Activated CD4-positive, alpha-beta memory T cell treated with anti-CD3 and anti-CD28 coated beads for 36 hours (primary cell): Measurements from ENCODE around the gene LIMS1. TPM values are rescaled to one million over a fixed set of nuclear protein-coding genes. Genes with fewer than 3 reads are reported as not detected.

ENCODE experiments used
- CTCF ChIA-PET: fragments of 350-600 bp; sonication (Branson Sonifier 250); formaldehyde crosslinking; loops from one replicate; lab custom pipeline; 2021; ENCODE audit warnings: antibody characterized with exemption, inconsistent platforms; lab: Charles Lee
- POLR2A ChIA-PET: fragments of 350-600 bp; sonication (Branson Sonifier 250); formaldehyde crosslinking; loops from one replicate; lab custom pipeline; 2021; ENCODE audit warnings: antibody characterized with exemption; lab: Charles Lee
- DNase-seq: peaks from one replicate; pipeline ENCODE4 v3.0.0-alpha.2; 2020
- H3K27ac Mint-ChIP-seq: one replicate; pipeline ENCODE4 v1.8.0; 2021; ENCODE audit warnings: mixed read lengths
- H3K27me3 Mint-ChIP-seq: one replicate; pipeline ENCODE4 v1.8.0; 2021; ENCODE audit warnings: mixed read lengths
- H3K36me3 Mint-ChIP-seq: one replicate; pipeline ENCODE4 v1.8.0; 2021; ENCODE audit warnings: mixed read lengths
- H3K4me1 Mint-ChIP-seq: one replicate; pipeline ENCODE4 v1.8.0; 2021; ENCODE audit warnings: low read depth, mixed read lengths
- H3K4me3 Mint-ChIP-seq: one replicate; pipeline ENCODE4 v1.8.0; 2021; ENCODE audit warnings: mild to moderate bottlenecking, mixed read lengths
- H3K9me3 Mint-ChIP-seq: one replicate; pipeline ENCODE4 v1.8.0; 2021; ENCODE audit warnings: mixed read lengths
- intact Hi-C: fragments of 100-400 bp; cut with micrococcal nuclease; formaldehyde crosslinking; loops from one replicate; pipeline ENCODE4 v1.15.1; 2023
- total RNA-seq, 2 experiments: library from RNA; stranded (reverse); gene quantifications; one replicate each; pipeline ENCODE4 v1.2.3, GENCODE V29; 2021

LIMS1 gene
- total RNA-seq, 2 experiments from 2014 or later: 102 to 104 TPM

DNA sequence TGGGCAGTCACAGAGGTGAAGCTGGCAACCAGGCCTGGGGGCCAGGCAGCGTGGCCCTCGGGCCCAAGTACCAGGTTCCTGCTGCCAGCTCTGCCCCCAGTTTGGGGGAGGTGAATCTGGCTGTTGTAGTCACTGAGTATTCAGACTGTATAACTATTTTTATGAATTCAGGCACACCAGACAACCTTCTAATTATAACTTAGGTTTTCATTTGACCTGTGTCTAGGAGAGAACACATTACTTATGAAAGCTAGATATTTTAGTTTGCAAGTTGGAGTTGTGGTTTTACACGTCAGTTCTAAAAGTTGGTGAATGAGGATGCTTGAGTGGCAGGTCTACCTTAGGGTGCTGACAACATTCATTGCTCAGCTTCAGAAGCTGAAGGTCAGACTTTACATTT lies 71.7 kb downstream of the LIMS1 start:
- no peak for DNase-seq
- H3K4me1 Mint-ChIP-seq: peaks cover 38% of the 10 kb centered on the region
- peaks cover 2% of the 10 kb centered on the region for H3K36me3 Mint-ChIP-seq
- intact Hi-C loops: no loop called here
- no peaks in the 10 kb centered on the region for H3K9me3 Mint-ChIP-seq
- CTCF ChIA-PET: interaction anchor here (0.7 to 4.6 kb wide), 8 partner anchors 11 to 35 kb away, joined by 3 to 137 read pairs (median 5); no protein-coding TSS in a partner anchor
- peak overlapping the region; percentile 50 for H3K27ac Mint-ChIP-seq
- H3K27me3 Mint-ChIP-seq: no peaks in the 10 kb centered on the region
- POLR2A ChIA-PET: interaction anchor here (1.0 to 1.2 kb wide), 2 partner anchors 12 to 30 kb away, joined by 3 to 4 read pairs; no protein-coding TSS in a partner anchor
- H3K4me3 Mint-ChIP-seq: no peak overlapping the region

- peaks cover 3% of the 10 kb centered on the region for H3K36me3 Mint-ChIP-seq
- POLR2A ChIA-PET: no interaction called here
- H3K9me3 Mint-ChIP-seq: no peaks in the 10 kb centered on the region
- H3K4me3 Mint-ChIP-seq: no peak overlapping the region
- CTCF ChIA-PET: interaction anchor here (1.0 to 10.3 kb wide), 4 partner anchors 13 to 30 kb away, joined by 3 to 237 read pairs (median 74); no protein-coding TSS in a partner anchor
- H3K27me3 Mint-ChIP-seq: no peaks in the 10 kb centered on the region
- DNase-seq: peak; percentile 69
- H3K27ac Mint-ChIP-seq: peak overlapping the region; percentile 16
- intact Hi-C loops: loop anchor here (1.0 kb wide), 1 partner anchor 28 kb away; no protein-coding TSS in a partner anchor
- H3K4me1 Mint-ChIP-seq: peaks cover 54% of the 10 kb centered on the region
Measured at GRCh38 chr2:108607706-108608301, 73.5 kb downstream of the LIMS1 start.

- intact Hi-C loops: loop anchor here (10.0 kb wide), 1 partner anchor 604 kb away; no protein-coding TSS in a partner anchor
- H3K27ac Mint-ChIP-seq: peak overlapping the region; percentile 81
- ChIA-PET CTCF (interaction anchor here (1.0 to 10.3 kb wide), 6 partner anchors 11 to 31 kb away, joined by 3 to 237 read pairs (median 6); no protein-coding TSS in a partner anchor), POLR2A (interaction anchor here (3.0 to 4.2 kb wide), 4 partner anchors 11 to 26 kb away, joined by 11 to 70 read pairs (median 44); no protein-coding TSS in a partner anchor)
- H3K4me1 Mint-ChIP-seq: peaks cover 77% of the 10 kb centered on the region
- no peaks in the 10 kb centered on the region for H3K27me3 Mint-ChIP-seq
- no peaks in the 10 kb centered on the region for H3K9me3 Mint-ChIP-seq
- H3K4me3 Mint-ChIP-seq: peak overlapping the region; percentile 51
- no peak for DNase-seq
- H3K36me3 Mint-ChIP-seq: peaks cover 3% of the 10 kb centered on the region
Measured at GRCh38 chr2:108611021-108611420, 76.8 kb downstream of the LIMS1 start.

GRCh38 chr2:108612153-108612513 lies 77.9 kb downstream of the LIMS1 start:
- H3K4me3 Mint-ChIP-seq: peak overlapping the region; percentile 65
- peak overlapping the region; percentile 96 for H3K27ac Mint-ChIP-seq
- H3K36me3 Mint-ChIP-seq: peaks cover 3% of the 10 kb centered on the region
- peaks cover 84% of the 10 kb centered on the region for H3K4me1 Mint-ChIP-seq
- H3K9me3 Mint-ChIP-seq: no peaks in the 10 kb centered on the region
- ChIA-PET POLR2A (interaction anchor here (0.9 to 4.2 kb wide), 5 partner anchors 9 to 77 kb away, joined by 3 to 70 read pairs (median 21); no protein-coding TSS in a partner anchor), CTCF (interaction anchor here (0.9 to 10.3 kb wide), 7 partner anchors 9 to 26 kb away, joined by 3 to 237 read pairs (median 9); no protein-coding TSS in a partner anchor)
- DNase-seq: peak; percentile 78
- no peaks in the 10 kb centered on the region for H3K27me3 Mint-ChIP-seq
- intact Hi-C loops: loop anchor here (1.0 to 10.0 kb wide), 8 partner anchors 9 to 603 kb away; partner anchors contain the start of gene RANBP2

DNA sequence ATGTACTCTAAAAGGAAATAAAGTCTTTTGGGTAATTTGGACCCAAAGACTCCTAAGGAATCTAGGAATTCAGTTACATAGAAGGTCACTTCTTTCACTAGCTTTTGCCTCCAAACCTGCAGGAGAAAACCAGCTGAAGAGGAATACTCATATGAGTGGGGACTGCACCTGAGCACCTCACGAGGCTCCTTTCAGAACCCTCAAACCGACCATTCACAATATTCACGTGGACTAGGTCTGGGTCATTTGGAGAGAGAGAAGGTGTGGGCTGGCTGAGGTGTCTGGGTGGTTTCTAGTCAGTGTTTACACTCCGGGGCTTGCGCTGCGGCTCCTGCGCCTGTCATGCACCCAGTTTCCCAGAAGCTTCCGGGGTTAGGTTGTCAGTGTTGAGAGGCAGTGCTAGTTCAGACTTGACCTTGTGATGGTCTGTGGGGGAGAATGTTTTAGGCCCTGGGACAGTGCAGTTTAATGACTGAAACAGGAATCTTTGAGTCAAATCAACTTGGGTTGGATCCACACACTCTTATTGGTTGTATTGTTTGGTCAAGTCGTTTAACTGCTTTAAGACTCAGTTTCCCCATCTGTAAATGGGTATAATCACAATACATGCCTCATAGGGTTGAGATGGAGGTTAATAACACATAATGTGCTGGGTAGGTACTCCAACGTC lies 78.4 kb downstream of the LIMS1 start:
- no peaks in the 10 kb centered on the region for H3K9me3 Mint-ChIP-seq
- H3K27me3 Mint-ChIP-seq: no peaks in the 10 kb centered on the region
- CTCF ChIA-PET: interaction anchor here (0.9 to 10.3 kb wide), 7 partner anchors 9 to 25 kb away, joined by 3 to 237 read pairs (median 9); no protein-coding TSS in a partner anchor
- POLR2A ChIA-PET: interaction anchor here (0.9 to 4.2 kb wide), 6 partner anchors 9 to 79 kb away, joined by 3 to 70 read pairs (median 16); no protein-coding TSS in a partner anchor
- DNase-seq: peak; percentile 93
- peak overlapping the region; percentile 96 for H3K27ac Mint-ChIP-seq
- H3K36me3 Mint-ChIP-seq: peaks cover 3% of the 10 kb centered on the region
- H3K4me1 Mint-ChIP-seq: peaks cover 88% of the 10 kb centered on the region
- H3K4me3 Mint-ChIP-seq: peak overlapping the region; percentile 65
- intact Hi-C loops: loop anchor here (1.0 to 10.0 kb wide), 8 partner anchors 9 to 602 kb away; partner anchors contain the start of gene RANBP2

DNA sequence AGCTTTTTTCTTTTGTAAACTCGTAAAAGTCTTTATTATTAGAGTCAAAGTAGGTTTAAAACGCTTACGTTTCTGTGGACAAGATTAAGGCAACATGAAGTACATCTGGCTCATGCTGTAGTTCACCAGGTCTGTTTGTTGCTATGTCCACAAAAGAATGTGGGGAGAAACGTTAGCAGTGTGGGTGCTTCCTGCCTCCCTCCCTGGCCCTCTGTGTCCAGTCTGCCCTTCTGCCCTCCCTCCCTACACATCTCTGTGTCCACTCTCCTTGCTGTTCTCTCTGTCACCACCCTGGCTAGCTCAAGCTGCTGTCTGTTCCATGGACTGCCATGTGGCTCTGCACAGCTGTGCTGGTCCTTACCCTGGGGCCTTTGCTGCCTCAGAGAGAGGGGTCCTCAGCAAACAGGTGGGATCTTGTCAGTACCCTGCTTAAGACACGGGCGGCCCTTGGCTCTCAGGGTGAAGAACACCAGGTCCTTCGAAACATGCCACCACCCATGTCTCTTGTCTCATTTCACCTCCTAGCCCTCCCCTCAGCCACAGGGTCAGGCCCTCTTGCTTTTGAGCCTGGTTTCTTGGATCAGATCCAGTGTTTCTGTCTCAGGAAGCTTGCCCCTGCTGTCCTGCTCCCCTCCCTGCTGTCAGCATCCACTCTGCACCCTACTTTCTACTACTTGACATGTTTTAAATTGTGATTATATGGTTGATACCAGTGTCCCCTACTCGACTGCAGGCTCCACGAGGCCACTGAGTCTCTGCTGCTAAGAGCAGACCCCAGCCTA lies 79.2 kb downstream of the LIMS1 start:
- Mint-ChIP-seq H3K4me3 (no peak overlapping the region), H3K4me1 (peaks cover 89% of the 10 kb centered on the region)

GRCh38 chr2:108614043-108614545 lies 79.8 kb downstream of the LIMS1 start:
- Mint-ChIP-seq H3K4me1 (peaks cover 89% of the 10 kb centered on the region), H3K9me3 (no peaks in the 10 kb centered on the region), H3K4me3 (no peak overlapping the region), H3K36me3 (peaks cover 3% of the 10 kb centered on the region), H3K27me3 (no peaks in the 10 kb centered on the region), H3K27ac (peak overlapping the region; percentile 93)
- ChIA-PET CTCF (interaction anchor here (4.5 to 10.3 kb wide), 2 partner anchors 15 to 24 kb away, joined by 20 to 237 read pairs; no protein-coding TSS in a partner anchor), POLR2A (interaction anchor here (0.7 to 1.4 kb wide), 4 partner anchors 14 to 105 kb away, joined by 3 read pairs; partner anchors contain the start of gene RANBP2)
- intact Hi-C loops: loop anchor here (10.0 kb wide), 1 partner anchor 601 kb away; no protein-coding TSS in a partner anchor
- DNase-seq: no peak

More for the DNA sequence above, 79.2 kb downstream of the LIMS1 start:
- DNase-seq: no peak
- H3K9me3 Mint-ChIP-seq: no peaks in the 10 kb centered on the region
- H3K27me3 Mint-ChIP-seq: no peaks in the 10 kb centered on the region
- intact Hi-C loops: loop anchor here (2.0 to 10.0 kb wide), 3 partner anchors 39 to 601 kb away; partner anchors contain the start of gene RANBP2
- CTCF ChIA-PET: interaction anchor here (1.5 to 10.3 kb wide), 5 partner anchors 8 to 24 kb away, joined by 3 to 237 read pairs (median 20); no protein-coding TSS in a partner anchor
- peaks cover 3% of the 10 kb centered on the region for H3K36me3 Mint-ChIP-seq
- H3K27ac Mint-ChIP-seq: peak overlapping the region; percentile 93
- POLR2A ChIA-PET: interaction anchor here (1.1 to 4.2 kb wide), 6 partner anchors 8 to 80 kb away, joined by 3 to 70 read pairs (median 16); no protein-coding TSS in a partner anchor

GRCh38 chr2:108614659-108615058 lies 80.4 kb downstream of the LIMS1 start:
- no peaks in the 10 kb centered on the region for H3K27me3 Mint-ChIP-seq
- POLR2A ChIA-PET: interaction anchor here (0.7 to 1.4 kb wide), 2 partner anchors 13 to 104 kb away, joined by 3 read pairs; partner anchors contain the start of gene RANBP2
- peaks cover 90% of the 10 kb centered on the region for H3K4me1 Mint-ChIP-seq
- no peaks in the 10 kb centered on the region for H3K9me3 Mint-ChIP-seq
- intact Hi-C loops: loop anchor here (10.0 kb wide), 1 partner anchor 600 kb away; no protein-coding TSS in a partner anchor
- H3K36me3 Mint-ChIP-seq: peaks cover 3% of the 10 kb centered on the region
- no peak overlapping the region for H3K4me3 Mint-ChIP-seq
- CTCF ChIA-PET: interaction anchor here (0.9 to 10.3 kb wide), 3 partner anchors 14 to 23 kb away, joined by 6 to 237 read pairs (median 20); no protein-coding TSS in a partner anchor
- DNase-seq: no peak
- H3K27ac Mint-ChIP-seq: peak overlapping the region; percentile 93

GRCh38 chr2:108615480-108616090 lies 81.3 kb downstream of the LIMS1 start:
- Mint-ChIP-seq H3K27me3 (no peaks in the 10 kb centered on the region), H3K4me1 (peaks cover 94% of the 10 kb centered on the region), H3K36me3 (peaks cover 3% of the 10 kb centered on the region), H3K9me3 (no peaks in the 10 kb centered on the region), H3K4me3 (peak overlapping the region; percentile 33), H3K27ac (peak overlapping the region; percentile 86)
- intact Hi-C loops: loop anchor here (10.0 kb wide), 1 partner anchor 599 kb away; no protein-coding TSS in a partner anchor
- ChIA-PET CTCF (interaction anchor here (0.9 to 10.3 kb wide), 4 partner anchors 14 to 22 kb away, joined by 5 to 237 read pairs (median 13); no protein-coding TSS in a partner anchor), POLR2A (interaction anchor here (1.4 kb wide), 1 partner anchor 104 kb away, joined by 3 read pairs; the partner anchor contains the start of gene RANBP2)
- no peak for DNase-seq

- CTCF ChIA-PET: interaction anchor here (1.1 to 10.3 kb wide), 3 partner anchors 12 to 21 kb away, joined by 4 to 237 read pairs (median 5); no protein-coding TSS in a partner anchor
- DNase-seq: no peak
- Mint-ChIP-seq H3K9me3 (no peaks in the 10 kb centered on the region), H3K27ac (peak overlapping the region; percentile 86), H3K27me3 (no peaks in the 10 kb centered on the region), H3K36me3 (peaks cover 2% of the 10 kb centered on the region), H3K4me3 (no peak overlapping the region), H3K4me1 (peaks cover 92% of the 10 kb centered on the region)
- intact Hi-C loops: loop anchor here (10.0 kb wide), 1 partner anchor 598 kb away; no protein-coding TSS in a partner anchor
- POLR2A ChIA-PET: interaction anchor here (2.0 kb wide), 1 partner anchor 12 kb away, joined by 10 read pairs; no protein-coding TSS in a partner anchor
Measured at GRCh38 chr2:108616318-108616717, 82.0 kb downstream of the LIMS1 start.
